IPS-20b (cell line): ENCODE data around the gene TEX54.
"Not testable (repeated sequence)": the region's sequence is repeated elsewhere in the genome, so short reads cannot be mapped to it uniquely, and the experiment has no call there.

Experiments used
- H3K27ac ChIP-seq: one replicate; pipeline ENCODE4 v1.5.1; 2013; ENCODE audit warnings: low read length
- H3K27me3 ChIP-seq: 2 replicates; pipeline ENCODE4 v1.6.1; 2013; ENCODE audit warnings: mild to moderate bottlenecking, low read length, inconsistent platforms; ENCODE audit not compliant: insufficient read depth
- H3K36me3 ChIP-seq: 2 replicates; pipeline ENCODE4 v1.6.1; 2013; ENCODE audit warnings: low read depth, mild to moderate bottlenecking, inconsistent platforms, low read length, moderate library complexity; ENCODE audit not compliant: insufficient read depth
- H3K4me1 ChIP-seq: 2 replicates; pipeline ENCODE4 v1.6.1; 2013; ENCODE audit warnings: mild to moderate bottlenecking, control low read depth, inconsistent platforms, low read length, moderate library complexity; ENCODE audit not compliant: insufficient read depth
- H3K4me3 ChIP-seq: 2 replicates; pipeline ENCODE4 v1.5.1; 2013; ENCODE audit warnings: mild to moderate bottlenecking, low read length, inconsistent platforms
- H3K9ac ChIP-seq: 2 replicates; pipeline ENCODE4 v1.6.1; 2013; ENCODE audit warnings: low read depth, mild to moderate bottlenecking, inconsistent platforms, low read length, moderate library complexity
- H3K9me3 ChIP-seq: 2 replicates; pipeline ENCODE4 v1.6.1; 2013; ENCODE audit warnings: mild to moderate bottlenecking, low read depth, low read length, inconsistent platforms; ENCODE audit not compliant: insufficient read depth

Gene TEX54

GRCh38 chr11:62854013-62854824 lies 21.6 kb upstream of the TEX54 start:
- no peaks in the 10 kb centered on the region for H3K4me1 ChIP-seq
- H3K27ac ChIP-seq, result peak overlapping the region; percentile 96
- H3K27me3 ChIP-seq, result no peaks in the 10 kb centered on the region
- H3K9me3 ChIP-seq, result peaks cover 8% of the 10 kb centered on the region; the same call in 1 of the 2 replicates
- H3K4me3 ChIP-seq, result peak overlapping the region; percentile 91
- peaks cover 43% of the 10 kb centered on the region for H3K36me3 ChIP-seq
- peak overlapping the region; percentile 100 for H3K9ac ChIP-seq

GRCh38 chr11:62853279-62853965 lies 20.8 kb upstream of the TEX54 start:
- H3K36me3 ChIP-seq, result peaks cover 42% of the 10 kb centered on the region
- H3K4me3 ChIP-seq, result peak overlapping the region; percentile 91
- H3K9me3 ChIP-seq, result peaks cover 8% of the 10 kb centered on the region; the same call in 1 of the 2 replicates
- peak overlapping the region; percentile 100 for H3K9ac ChIP-seq
- no peak overlapping the region for H3K27ac ChIP-seq
- H3K27me3 ChIP-seq, result no peaks in the 10 kb centered on the region
- no peaks in the 10 kb centered on the region for H3K4me1 ChIP-seq

GRCh38 chr11:62852523-62853188 lies 20.0 kb upstream of the TEX54 start:
- Histone ChIP-seq H3K9me3 (peaks cover 8% of the 10 kb centered on the region; the same call in 1 of the 2 replicates), H3K27me3 (no peaks in the 10 kb centered on the region), H3K4me1 (no peaks in the 10 kb centered on the region), H3K36me3 (peaks cover 42% of the 10 kb centered on the region), H3K9ac (peak overlapping the region; percentile 100), H3K4me3 (peak overlapping the region; percentile 91), H3K27ac (no peak overlapping the region)

GRCh38 chr11:62851807-62852522 lies 19.3 kb upstream of the TEX54 start:
- Histone ChIP-seq H3K9ac (peak overlapping the region; percentile 100; the same call in 1 of the 2 replicates), H3K36me3 (peaks cover 42% of the 10 kb centered on the region), H3K9me3 (peaks cover 8% of the 10 kb centered on the region; the same call in 1 of the 2 replicates), H3K4me3 (peak overlapping the region; percentile 91), H3K27me3 (no peaks in the 10 kb centered on the region), H3K4me1 (no peaks in the 10 kb centered on the region), H3K27ac (no peak overlapping the region)

- no peak overlapping the region for H3K27ac ChIP-seq
- H3K9ac ChIP-seq, result no peak overlapping the region
- H3K4me3 ChIP-seq, result peak overlapping the region; percentile 91; the same call in 1 of the 2 replicates
- peaks cover 8% of the 10 kb centered on the region; the same call in 1 of the 2 replicates for H3K9me3 ChIP-seq
- H3K36me3 ChIP-seq, result peaks cover 42% of the 10 kb centered on the region
- H3K27me3 ChIP-seq, result no peaks in the 10 kb centered on the region
- no peaks in the 10 kb centered on the region for H3K4me1 ChIP-seq
Observed at GRCh38 chr11:62850911-62851806, 18.5 kb upstream of the TEX54 start.

- Histone ChIP-seq H3K36me3 (peaks cover 15% of the 10 kb centered on the region), H3K27ac (no peak overlapping the region), H3K4me3 (no peak overlapping the region), H3K9ac (no peak overlapping the region), H3K4me1 (no peaks in the 10 kb centered on the region), H3K27me3 (no peaks in the 10 kb centered on the region), H3K9me3 (no peaks in the 10 kb centered on the region)
Observed at GRCh38 chr11:62847767-62848314, 15.2 kb upstream of the TEX54 start.

GRCh38 chr11:62846177-62846576 lies 13.5 kb upstream of the TEX54 start:
- Histone ChIP-seq H3K4me3 (no peak overlapping the region), H3K27ac (no peak overlapping the region)

GRCh38 chr11:62844154-62844553 lies 11.5 kb upstream of the TEX54 start:
- Histone ChIP-seq H3K36me3 (no peaks in the 10 kb centered on the region), H3K4me1 (no peaks in the 10 kb centered on the region), H3K9me3 (no peaks in the 10 kb centered on the region), H3K9ac (no peak overlapping the region), H3K27ac (no peak overlapping the region), H3K27me3 (no peaks in the 10 kb centered on the region), H3K4me3 (no peak overlapping the region)

More at GRCh38 chr11:62846177-62846576, 13.5 kb upstream of the TEX54 start:
- Histone ChIP-seq H3K9ac (no peak overlapping the region), H3K36me3 (no peaks in the 10 kb centered on the region), H3K4me1 (no peaks in the 10 kb centered on the region), H3K27me3 (no peaks in the 10 kb centered on the region), H3K9me3 (no peaks in the 10 kb centered on the region)

GRCh38 chr11:62843466-62843865 lies 10.8 kb upstream of the TEX54 start:
- Histone ChIP-seq H3K36me3 (no peaks in the 10 kb centered on the region), H3K27ac (no peak overlapping the region), H3K4me3 (no peak overlapping the region), H3K4me1 (no peaks in the 10 kb centered on the region), H3K9ac (no peak overlapping the region), H3K27me3 (no peaks in the 10 kb centered on the region), H3K9me3 (no peaks in the 10 kb centered on the region)

- not testable (repeated sequence) for H3K27ac ChIP-seq, H3K9me3 ChIP-seq, H3K4me1 ChIP-seq, H3K27me3 ChIP-seq, H3K36me3 ChIP-seq
- Histone ChIP-seq H3K4me3 (peak overlapping the region; percentile 72), H3K9ac (peak overlapping the region; percentile 88)
Observed at GRCh38 chr11:62842891-62843290, 10.2 kb upstream of the TEX54 start.
